ENCODE data around the gene PEX11B. TPM values are rescaled to one million over a fixed set of nuclear protein-coding genes. Genes with fewer than 3 reads are reported as not detected.

Gene PEX11B
- total RNA-seq, 1 experiment from 2014 or later = 16.1 TPM

- H3K4me3 Mint-ChIP-seq (ENCODE audit: unreplicated experiment) = no peak overlapping the region
- H3K9me3 Mint-ChIP-seq (ENCODE audit: unreplicated experiment) = no peaks in the 10 kb centered on the region
- Histone ChIP-seq H3K9me3 (no peaks in the 10 kb centered on the region), H3K27me3 (replicated peaks; ENCODE audit: control insufficient read depth, insufficient read depth, low read length) (no peaks in the 10 kb centered on the region), H3K4me3 (ENCODE audit: low read depth, low read length) (no peak overlapping the region), H3K4me1 (no peaks in the 10 kb centered on the region), H3K36me3 (ENCODE audit: control insufficient read depth, insufficient read depth, low read length) (no peaks in the 10 kb centered on the region)
- BruUV-seq (replicated peaks) = no TSS peak
- H3K27ac Mint-ChIP-seq (ENCODE audit: unreplicated experiment) = no peak overlapping the region
- ChIA-PET CTCF (no interaction called here), POLR2A (no interaction called here)
- H3K4me1 Mint-ChIP-seq (ENCODE audit: low read depth, unreplicated experiment) = no peaks in the 10 kb centered on the region
- DNase-seq = no peak
- TF ChIP-seq CTCF (IDR thresholded peaks at IDR 0.05; ENCODE audit: insufficient read depth in 1 of 2, low read depth in 1 of 2, low read length in 1 of 2, severe bottlenecking in 1 of 2, unreplicated experiment in 1 of 2) = no peak
- intact Hi-C loops (cut with micrococcal nuclease; ENCODE audit: unreplicated experiment) = no loop called here
- no peaks in the 10 kb centered on the region for H3K36me3 Mint-ChIP-seq (ENCODE audit: insufficient read depth, unreplicated experiment)
- no peaks in the 10 kb centered on the region for H3K27me3 Mint-ChIP-seq (ENCODE audit: insufficient read depth, unreplicated experiment)
Measured at GRCh38 chr1:145942405-145942804, 23.9 kb upstream of the PEX11B start.

- Histone ChIP-seq H3K36me3 (ENCODE audit: control insufficient read depth, insufficient read depth, low read length) (no peaks in the 10 kb centered on the region), H3K27me3 (replicated peaks; ENCODE audit: control insufficient read depth, insufficient read depth, low read length) (no peaks in the 10 kb centered on the region), H3K4me3 (ENCODE audit: low read depth, low read length) (no peak overlapping the region), H3K9me3 (no peaks in the 10 kb centered on the region; the same call in 1 of the 2 replicates), H3K4me1 (peaks cover 8% of the 10 kb centered on the region; the same call in 1 of the 2 replicates)
- POLR2A ChIA-PET = no interaction called here
- CTCF ChIA-PET = interaction anchor here (1.9 kb wide), 1 partner anchor 10 kb away, joined by 7 read pairs; the partner anchor contains the start of gene RBM8A
- H3K9me3 Mint-ChIP-seq (ENCODE audit: unreplicated experiment) = no peaks in the 10 kb centered on the region
- no peaks in the 10 kb centered on the region for H3K36me3 Mint-ChIP-seq (ENCODE audit: insufficient read depth, unreplicated experiment)
- BruUV-seq (replicated peaks) = no TSS peak
- H3K27me3 Mint-ChIP-seq (ENCODE audit: insufficient read depth, unreplicated experiment) = no peaks in the 10 kb centered on the region
- no peak for DNase-seq
- TF ChIP-seq CTCF (IDR thresholded peaks at IDR 0.05; ENCODE audit: insufficient read depth in 1 of 2, low read depth in 1 of 2, low read length in 1 of 2, severe bottlenecking in 1 of 2, unreplicated experiment in 1 of 2) = no peak
- H3K4me1 Mint-ChIP-seq (ENCODE audit: low read depth, unreplicated experiment) = peaks cover 8% of the 10 kb centered on the region
- intact Hi-C loops (cut with micrococcal nuclease; ENCODE audit: unreplicated experiment) = no loop called here
- H3K27ac Mint-ChIP-seq (ENCODE audit: unreplicated experiment) = no peak overlapping the region
- no peak overlapping the region for H3K4me3 Mint-ChIP-seq (ENCODE audit: unreplicated experiment)
Measured at GRCh38 chr1:145937436-145937835, 18.9 kb upstream of the PEX11B start.

- no peaks in the 10 kb centered on the region for H3K36me3 Mint-ChIP-seq (ENCODE audit: insufficient read depth, unreplicated experiment)
- Histone ChIP-seq H3K4me1 (peaks cover 13% of the 10 kb centered on the region; the same call in 1 of the 2 replicates), H3K27me3 (replicated peaks; ENCODE audit: control insufficient read depth, insufficient read depth, low read length) (no peaks in the 10 kb centered on the region), H3K4me3 (ENCODE audit: low read depth, low read length) (no peak overlapping the region), H3K9me3 (no peaks in the 10 kb centered on the region; the same call in 1 of the 2 replicates), H3K36me3 (ENCODE audit: control insufficient read depth, insufficient read depth, low read length) (no peaks in the 10 kb centered on the region)
- ChIA-PET POLR2A (interaction anchor here (1.5 kb wide), 1 partner anchor 9 kb away, joined by 4 read pairs; the partner anchor contains the start of gene RBM8A), CTCF (interaction anchor here (1.3 to 1.9 kb wide), 2 partner anchors 9 to 91 kb away, joined by 4 to 7 read pairs; partner anchors contain the start of genes NUDT17 and RBM8A)
- H3K4me1 Mint-ChIP-seq (ENCODE audit: low read depth, unreplicated experiment) = peaks cover 8% of the 10 kb centered on the region
- H3K27me3 Mint-ChIP-seq (ENCODE audit: insufficient read depth, unreplicated experiment) = no peaks in the 10 kb centered on the region
- no TSS peak for BruUV-seq (replicated peaks)
- no peak overlapping the region for H3K27ac Mint-ChIP-seq (ENCODE audit: unreplicated experiment)
- intact Hi-C loops (cut with micrococcal nuclease; ENCODE audit: unreplicated experiment) = no loop called here
- no peak overlapping the region for H3K4me3 Mint-ChIP-seq (ENCODE audit: unreplicated experiment)
- TF ChIP-seq CTCF (IDR thresholded peaks at IDR 0.05; ENCODE audit: insufficient read depth in 1 of 2, low read depth in 1 of 2, low read length in 1 of 2, severe bottlenecking in 1 of 2, unreplicated experiment in 1 of 2) = no peak
- DNase-seq = no peak
- no peaks in the 10 kb centered on the region for H3K9me3 Mint-ChIP-seq (ENCODE audit: unreplicated experiment)
Measured at GRCh38 chr1:145936247-145936646, 17.7 kb upstream of the PEX11B start.

Measured in Caco-2 (cell line).